ENCODE results near the gene MRAP2.

DNA sequence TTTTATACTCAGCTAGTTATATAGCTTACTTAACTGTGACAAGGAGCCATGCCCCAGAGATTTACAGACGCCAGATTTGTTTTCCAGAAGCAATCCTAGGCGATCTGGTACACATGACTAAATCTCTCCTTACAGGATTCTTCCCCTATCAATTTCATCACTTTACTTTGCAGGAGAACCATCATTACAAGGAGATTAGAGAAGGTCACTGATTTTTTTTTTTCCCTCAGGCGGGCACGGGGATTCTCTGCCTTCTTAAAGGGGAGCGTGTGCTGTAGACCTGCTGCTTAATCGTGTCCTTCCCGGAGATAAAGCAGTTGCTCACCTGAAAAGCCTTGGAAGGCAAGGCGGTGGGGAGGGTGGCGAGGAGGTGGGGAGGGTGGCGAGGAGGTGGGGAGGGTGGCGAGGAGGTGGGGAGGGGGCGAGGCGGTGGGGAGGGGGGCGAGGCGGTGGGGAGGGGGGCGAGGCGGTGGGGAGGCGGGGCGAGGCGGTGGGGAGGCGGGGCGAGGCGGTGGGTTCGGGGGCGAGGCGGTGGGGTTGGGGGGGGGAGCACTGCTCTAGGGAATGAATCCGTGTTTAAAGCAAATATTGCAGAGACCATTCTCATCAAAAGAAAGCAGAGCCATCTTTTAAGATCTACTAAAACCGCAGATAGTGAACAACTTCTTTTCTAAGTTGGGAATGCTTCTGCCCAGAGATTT is 14.3 kb upstream of the MRAP2 start:
- TF ChIP-seq SPI1 (IDR thresholded peaks at IDR 0.05; ENCODE audit: low read depth, low read length), result no peak
- no peak for TF ChIP-seq POLR2AphosphoS5 (IDR thresholded peaks at IDR 0.05; ENCODE audit: low read depth, low read length)
- TF ChIP-seq POLR2A (IDR thresholded peaks at IDR 0.05; ENCODE audit: low read depth, low read length), result no peak
- no peak for TF ChIP-seq TAF1 (IDR thresholded peaks at IDR 0.05; ENCODE audit: low read depth, low read length)
- TF ChIP-seq POU2F2 (IDR thresholded peaks at IDR 0.05; ENCODE audit: low read depth, low read length), result no peak
- TF ChIP-seq PAX5 (IDR thresholded peaks at IDR 0.05; ENCODE audit: insufficient read depth, low read length, severe bottlenecking), result no peak
